ENCODE data around the gene ASAH2.

GRCh38 chr10:50279489-50279888 is 28.2 kb upstream of the ASAH2 start:
- TF ChIP-seq, protein P1, sequence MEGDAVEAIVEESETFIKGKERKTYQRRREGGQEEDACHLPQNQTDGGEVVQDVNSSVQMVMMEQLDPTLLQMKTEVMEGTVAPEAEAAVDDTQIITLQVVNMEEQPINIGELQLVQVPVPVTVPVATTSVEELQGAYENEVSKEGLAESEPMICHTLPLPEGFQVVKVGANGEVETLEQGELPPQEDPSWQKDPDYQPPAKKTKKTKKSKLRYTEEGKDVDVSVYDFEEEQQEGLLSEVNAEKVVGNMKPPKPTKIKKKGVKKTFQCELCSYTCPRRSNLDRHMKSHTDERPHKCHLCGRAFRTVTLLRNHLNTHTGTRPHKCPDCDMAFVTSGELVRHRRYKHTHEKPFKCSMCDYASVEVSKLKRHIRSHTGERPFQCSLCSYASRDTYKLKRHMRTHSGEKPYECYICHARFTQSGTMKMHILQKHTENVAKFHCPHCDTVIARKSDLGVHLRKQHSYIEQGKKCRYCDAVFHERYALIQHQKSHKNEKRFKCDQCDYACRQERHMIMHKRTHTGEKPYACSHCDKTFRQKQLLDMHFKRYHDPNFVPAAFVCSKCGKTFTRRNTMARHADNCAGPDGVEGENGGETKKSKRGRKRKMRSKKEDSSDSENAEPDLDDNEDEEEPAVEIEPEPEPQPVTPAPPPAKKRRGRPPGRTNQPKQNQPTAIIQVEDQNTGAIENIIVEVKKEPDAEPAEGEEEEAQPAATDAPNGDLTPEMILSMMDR (IDR thresholded peaks at IDR 0.05) = no peak
- no peak for TF ChIP-seq POLR2A (IDR thresholded peaks at IDR 0.05)
